ENCODE measurements around the gene GSK3B.
A peak's percentile ranks its signal among the peaks of the same experiment; 100 is the strongest.

The GSK3B gene
- 79.5 to 81.9 reads per million in 2 donors for total RNA-seq

DNA sequence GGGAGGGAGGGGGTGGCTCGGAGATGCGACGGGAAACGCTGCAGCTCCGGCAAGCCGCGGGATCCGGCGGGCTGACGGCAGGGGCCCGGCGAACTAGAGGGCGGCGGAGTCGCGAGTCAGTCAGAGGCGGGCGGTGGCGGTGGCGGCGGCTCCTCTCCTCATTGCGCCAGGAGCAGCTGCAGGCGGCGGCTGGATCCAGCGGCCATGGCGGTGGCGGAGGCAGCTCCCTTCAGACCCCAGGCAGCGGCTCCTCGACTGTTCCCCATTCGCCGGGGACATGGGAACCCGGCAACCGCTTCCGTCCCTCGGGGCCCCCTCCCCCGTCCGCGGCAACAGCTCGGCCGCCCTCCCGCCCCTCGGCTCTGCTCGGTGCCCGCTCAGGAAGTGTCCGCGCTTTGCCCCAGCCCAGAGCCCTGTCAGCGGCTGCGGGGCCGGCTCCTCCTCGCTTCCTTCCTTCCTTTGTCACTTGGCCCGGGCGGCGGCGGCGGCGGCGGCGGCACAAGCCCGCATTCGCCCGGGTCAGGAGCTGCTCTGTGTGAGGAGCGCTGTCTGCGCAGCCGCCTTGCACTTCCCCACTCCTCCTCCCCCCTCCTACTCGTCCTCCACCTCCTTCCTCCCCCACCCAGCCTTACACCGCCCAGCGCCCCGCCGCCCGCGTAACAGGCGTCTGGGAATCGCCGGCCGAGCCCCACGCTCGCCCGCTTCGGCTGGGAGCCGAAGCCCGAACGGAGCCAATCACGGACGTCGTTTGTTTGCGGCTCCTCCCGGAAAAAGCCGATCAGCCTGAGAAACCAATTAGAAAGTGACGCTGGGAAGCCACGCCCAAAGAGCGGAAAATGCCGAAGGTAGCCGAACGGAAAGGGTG, at the start of gene GSK3B:
Gene GSK3B, minus strand, starts transcription at position 537 of the 865 bp plus-strand sequence. CDS start 1,013 bp downstream, outside the sequence.
- peak; percentile 96 for DNase-seq

DNA sequence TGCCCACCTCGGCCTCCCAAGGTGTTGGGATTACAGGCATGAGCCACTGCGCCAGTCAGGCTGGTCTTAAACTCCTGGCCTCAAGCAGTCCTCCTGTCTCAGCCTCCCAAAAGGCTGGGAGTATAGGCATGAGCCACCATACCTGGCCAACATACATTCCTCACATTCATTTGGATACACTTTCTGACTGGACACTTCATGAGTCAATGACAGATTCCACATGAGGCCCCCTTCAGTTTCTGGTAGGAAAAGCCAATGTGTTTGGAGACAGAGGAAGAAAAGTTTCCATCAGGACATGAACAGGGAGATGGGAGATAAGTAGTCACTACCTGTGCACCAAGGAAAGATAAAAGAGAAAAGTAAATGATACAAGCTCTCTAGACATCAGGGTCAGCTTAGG, 49.4 kb upstream of the GSK3B start:
- no peak for DNase-seq

DNA sequence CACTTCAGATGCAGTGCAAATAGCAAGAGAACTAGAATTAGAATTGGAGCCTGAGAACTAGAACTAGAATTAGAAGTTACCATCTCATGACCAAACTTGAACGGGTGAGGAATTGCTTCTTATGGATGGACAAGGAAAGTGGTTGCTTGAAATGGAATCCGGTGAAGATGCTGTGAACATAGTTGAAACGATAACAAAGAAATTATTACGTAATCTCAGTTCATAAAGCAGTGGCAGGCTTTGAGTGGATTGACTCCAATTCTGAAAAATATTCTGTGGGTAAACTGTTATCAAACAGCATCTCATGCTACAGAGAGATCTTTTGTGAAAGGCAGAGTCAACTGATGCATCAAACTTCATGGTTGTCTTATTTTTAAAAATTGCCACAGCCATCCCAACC, 48.0 kb upstream of the GSK3B start:
- DNase-seq, result no peak

DNA sequence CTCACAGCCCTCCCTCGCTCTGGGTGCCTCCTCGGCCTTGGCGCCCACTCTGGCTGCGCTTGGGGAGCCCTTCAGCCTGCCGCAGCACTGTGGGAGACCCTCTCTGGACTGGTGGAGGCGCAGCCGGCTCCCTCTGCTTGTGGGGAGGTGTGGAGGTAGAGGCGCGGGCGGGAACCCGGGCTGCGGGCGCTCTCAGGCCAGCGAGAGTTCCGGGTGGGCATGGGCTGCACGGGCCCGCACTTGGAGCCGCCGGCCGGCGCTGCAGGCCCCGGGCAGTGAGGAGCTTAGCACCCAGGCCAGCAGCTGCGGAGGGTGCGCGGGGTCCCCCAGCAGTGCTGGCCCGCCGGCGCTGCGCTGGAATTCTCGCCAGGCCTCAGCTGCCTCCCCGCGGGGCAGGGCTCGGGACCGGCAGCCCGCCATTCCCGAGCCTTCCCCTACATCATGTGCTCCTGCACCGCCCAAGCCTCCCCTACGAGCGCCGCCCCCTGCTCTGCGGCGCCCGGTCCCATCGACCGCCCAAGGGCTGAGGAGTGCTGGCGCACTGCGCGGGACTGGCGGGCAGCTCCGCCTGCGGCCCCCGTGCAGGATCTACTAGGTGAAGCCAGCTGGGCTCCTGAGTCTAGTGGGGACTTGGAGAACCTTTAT, 46.0 kb upstream of the GSK3B start:
- DNase-seq, result no peak

DNA sequence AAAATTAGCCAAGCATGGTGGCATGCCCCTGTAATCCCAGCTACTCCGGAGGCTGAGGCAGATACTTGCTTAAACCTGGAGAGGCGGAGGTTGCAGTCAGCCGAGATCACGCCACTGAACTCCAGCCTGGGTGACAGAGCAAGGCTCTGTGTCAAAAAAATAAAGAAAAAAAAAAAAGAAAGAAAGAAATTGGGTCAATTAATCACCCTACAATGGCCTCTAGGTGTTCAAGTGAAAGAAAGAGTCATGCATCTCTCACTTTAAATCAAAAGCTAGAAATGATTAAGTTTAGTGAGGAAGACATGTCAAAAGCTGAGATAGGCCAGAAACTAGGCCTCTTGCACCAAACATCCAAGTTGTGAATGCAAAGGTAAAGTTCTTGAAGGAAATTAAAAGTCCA, 44.9 kb upstream of the GSK3B start:
- no peak for DNase-seq

DNA sequence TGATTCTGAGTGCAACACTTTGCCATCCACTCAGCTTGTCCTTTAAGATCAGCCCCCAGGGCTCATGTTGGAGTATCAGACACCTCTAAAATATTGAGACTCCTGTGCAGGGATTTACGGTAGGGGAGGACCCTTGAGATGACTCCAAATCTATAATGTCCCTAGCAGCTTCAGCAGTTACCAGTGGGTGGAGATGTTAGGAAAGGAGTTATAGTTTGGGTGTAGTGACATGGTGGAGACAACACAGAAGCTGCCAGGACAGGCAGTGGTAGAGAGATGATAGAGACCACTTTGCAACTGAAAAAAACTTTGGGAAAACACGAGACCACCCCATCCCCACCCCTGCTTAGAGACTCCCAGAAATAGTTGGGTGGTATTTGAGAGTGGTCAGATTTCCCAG, 43.3 kb upstream of the GSK3B start:
- DNase-seq, result no peak

DNA sequence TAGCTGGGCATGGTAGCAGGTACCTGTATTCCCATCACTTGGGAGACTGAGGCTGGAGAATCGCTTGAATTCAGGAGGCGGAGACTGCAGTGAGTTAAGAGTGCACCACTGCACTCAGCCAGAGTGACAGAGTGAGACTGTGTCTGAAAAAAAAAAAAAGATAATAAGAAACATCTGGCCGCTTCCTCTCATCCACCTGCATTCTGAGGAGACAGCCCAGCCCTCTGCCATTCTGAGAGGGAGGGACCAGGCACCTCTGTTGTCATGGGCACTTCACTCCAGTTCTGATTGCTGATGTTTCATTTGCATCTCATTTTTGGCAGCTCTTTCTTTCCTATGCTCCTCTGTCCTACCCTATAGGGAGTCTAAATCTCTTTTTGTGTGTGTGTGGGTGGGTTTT, 36.4 kb upstream of the GSK3B start:
- DNase-seq, result no peak

DNA sequence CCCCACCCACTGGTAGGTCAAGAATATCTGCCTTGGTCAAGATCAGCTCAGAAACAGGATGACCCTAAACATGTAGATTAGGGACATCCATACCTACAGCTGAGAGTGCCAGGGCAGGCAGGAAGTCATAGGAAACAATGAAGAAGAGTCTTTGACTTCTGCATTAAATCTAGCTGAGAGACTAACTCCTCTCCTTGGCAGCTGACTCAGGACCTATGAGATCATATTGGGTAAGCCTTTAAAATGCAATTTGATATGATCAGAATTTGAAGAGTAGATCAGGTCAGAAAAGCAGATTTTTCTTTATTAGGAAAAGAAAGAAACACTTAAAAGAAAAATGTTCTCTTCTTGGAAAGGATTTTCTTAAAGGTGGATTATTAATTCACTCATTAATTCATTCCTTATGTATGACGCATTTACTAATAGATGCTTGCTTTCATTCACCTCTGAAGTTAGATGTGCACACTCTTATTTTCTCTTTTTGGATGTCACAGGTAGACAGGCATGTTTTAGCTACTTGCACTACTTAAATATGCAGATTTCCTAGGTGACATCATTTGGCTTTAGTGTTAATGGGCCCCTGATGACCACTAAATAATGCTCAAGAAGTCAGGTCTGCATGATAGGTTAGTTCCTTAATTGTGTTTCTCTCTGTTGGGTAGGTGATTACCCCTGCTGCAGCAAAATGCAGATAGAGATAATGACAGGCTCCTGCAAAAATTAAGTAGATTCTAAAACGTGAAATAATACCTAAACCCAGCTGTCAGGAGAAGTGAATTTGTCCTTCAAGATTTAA, 35.7 kb upstream of the GSK3B start:
- DNase-seq, result no peak

DNA sequence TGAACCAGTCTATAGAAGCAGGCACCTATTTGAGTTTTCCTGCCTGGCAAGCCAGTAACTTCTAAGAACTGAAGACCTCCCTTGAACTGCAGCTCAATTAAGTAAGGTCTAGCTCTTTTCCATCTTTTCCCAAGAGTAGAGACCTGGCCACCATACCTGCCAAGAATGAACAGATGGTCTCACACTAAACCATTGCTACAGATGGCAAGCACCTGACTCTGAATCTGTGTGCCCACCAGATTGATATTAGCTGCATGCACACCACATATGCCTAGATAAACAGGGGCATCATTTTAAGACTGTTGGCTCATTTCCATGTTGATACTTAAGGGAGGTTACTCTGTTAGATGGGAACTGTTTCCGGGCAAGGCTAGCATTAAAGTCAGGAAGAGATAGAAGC, 34.8 kb upstream of the GSK3B start:
- no peak for DNase-seq

DNA sequence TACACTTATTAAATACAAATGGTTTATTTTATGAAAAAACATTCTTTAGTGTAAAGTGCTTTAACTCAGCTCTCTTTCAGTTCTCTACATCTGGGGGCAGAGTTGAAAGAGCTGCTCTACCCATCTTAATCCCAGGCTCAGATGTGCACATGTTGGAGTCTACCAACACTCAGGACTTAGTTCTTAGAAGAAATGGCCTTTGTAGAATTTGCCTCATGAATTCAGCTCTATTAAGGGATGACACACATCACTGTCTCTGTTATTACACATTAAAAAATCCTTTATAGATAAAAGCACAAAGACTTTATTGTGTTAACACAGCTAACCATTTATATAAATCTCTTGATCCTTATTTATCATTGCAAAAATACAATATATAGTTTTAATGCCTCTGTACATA, 31.7 kb upstream of the GSK3B start:
- DNase-seq, result no peak

DNA sequence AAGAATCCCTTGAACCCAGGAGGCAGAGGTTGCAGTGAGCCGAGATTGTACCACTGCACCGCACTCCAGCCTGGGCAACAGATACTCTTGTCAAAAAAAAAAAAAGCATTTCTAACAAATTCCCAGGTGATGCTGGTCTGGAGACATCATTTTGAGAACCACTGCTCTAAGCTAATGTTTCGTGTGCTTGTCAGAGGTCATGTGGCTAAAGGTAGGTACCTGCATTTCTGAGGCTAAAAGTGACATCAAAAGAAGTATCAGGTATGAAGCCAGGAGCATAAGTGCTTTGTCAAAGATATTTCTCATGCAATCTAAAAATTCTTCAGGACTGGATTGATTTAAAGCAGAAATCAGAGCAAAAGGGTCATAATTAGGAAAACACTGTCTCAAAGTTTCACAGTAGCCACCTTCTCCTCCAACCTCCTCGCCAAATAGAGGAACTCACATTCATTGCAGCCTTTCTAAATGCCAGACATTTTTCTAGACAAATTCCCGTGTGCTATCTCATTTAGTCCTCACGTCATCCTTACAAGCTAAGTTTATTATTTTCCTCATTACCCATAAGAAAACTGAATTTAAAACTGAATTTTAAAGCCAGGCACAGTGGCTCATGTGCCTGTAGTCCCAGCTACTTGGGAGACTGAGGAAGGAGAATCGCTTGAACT, 25.7 kb upstream of the GSK3B start:
- no peak for DNase-seq

DNA sequence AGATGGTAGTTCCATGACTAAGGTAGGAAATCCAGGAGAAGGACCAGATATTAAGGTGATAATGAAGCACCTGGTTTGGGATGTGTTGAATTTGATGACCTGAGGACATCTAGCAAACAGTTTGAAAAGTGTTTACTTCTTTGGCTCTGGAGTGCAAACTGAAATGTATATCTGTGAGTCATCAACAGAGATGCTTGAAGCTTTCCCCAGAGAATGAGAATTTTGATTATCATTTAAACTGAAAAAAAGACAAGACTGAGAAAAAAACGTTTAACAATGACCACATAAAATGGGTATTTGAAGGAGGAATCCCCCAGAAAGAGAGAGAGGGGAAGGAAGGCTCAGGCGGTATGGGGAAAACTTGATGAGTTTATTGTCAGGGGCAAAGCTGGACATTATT, 20.7 kb upstream of the GSK3B start:
- no peak for DNase-seq

DNA sequence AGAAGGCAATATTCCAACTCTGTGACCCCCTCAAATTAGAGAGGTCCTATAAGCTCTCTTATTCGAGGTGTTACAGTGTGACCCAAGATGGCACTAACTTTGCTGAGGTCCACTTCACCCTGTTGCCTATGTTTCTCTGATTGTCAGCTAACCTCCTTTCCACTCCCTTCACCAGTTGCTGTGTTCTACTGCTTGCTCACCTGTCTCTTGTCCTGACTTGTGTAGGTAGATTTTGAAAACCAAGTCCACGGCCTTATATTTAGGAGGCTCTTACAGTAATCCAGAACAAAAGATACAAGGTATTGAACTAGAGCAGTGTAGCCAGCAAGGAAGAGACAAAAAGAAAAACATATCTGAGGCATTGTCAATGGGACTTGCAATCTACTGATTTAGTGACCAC, 20.1 kb upstream of the GSK3B start:
- no peak for DNase-seq

DNA sequence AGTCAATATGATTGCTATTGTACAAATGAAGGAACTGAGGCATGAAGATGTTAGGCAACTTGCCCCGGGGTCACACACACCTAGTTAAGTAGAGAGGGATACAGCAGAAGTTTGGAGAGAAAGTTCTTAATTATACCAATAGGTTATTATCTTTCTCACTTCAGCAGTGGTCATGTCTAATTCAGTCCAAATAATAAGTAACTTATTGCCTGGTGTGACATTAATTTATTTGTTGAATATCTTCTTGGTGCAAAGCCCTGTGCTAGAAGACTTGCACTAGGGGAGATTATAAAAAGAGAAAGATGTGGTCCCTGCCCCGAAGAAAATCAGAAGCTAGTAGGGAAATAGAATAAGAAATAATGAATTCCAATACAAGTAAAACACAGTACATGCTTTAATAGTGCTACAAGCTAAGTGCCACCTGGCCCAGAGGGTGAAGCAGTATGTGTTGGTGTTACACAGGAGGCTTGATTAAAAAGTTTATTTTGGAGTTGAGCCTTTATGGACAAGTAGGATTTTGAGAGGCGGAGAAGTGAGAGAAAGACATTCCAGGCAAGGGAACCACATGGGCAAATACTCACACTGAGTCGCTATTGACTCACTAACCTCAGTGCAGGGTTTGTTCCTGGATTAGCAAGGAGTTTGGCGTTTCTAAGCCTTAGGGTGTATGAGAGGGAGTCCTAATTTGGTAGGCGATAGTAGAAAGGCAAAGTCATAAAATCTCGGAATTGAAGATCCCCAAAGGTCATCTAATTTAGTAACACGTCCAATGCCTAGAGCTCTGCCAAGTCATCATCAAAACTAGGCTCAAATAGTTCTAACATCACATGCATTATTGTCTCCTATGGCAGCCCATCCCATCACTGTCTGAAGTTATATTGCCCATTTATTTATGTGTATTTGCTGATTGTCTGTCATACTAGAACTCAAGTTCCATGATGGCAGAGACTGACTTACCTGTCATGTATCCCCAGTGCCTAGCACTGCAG, 19.2 kb upstream of the GSK3B start:
- no peak for DNase-seq

DNA sequence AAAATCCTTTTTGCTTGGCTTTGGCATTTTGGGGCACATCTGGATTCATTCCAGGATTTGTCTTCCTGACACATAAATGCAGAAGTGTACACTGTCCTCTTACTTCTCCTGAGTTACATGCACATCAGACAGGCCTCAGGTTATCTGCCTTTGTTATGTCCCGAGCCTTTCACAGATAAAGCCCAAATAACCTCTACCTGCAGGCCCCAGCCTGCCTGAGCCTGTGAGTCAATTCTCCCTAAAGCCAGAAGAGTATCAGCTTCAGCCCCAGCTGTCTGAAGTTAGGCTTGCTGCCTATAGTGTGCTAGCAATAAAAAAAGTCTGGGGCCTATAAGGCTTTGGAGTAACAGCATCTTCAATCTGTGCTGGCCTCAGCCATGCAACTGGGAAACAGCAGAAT, 17.7 kb upstream of the GSK3B start:
- DNase-seq, result no peak

DNA sequence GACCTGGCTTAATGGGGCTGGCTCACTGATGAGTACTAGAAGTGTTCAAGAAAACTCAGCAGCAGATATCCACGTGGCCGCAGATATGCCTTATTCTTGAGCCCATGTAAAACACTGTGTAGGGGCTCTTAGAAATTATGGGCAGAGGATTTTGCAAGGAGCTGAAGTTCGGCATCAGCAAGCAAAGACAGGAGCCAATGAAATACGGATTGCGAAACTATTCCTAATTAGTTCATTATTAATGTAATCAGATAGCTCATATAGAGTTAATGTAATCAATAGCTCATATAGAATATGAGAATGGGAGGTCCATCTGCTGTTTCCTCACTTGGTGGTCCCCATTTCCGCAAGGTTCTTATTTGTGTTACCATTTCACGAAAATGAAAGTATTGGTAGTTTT, 9.0 kb upstream of the GSK3B start:
- DNase-seq, result no peak

DNA sequence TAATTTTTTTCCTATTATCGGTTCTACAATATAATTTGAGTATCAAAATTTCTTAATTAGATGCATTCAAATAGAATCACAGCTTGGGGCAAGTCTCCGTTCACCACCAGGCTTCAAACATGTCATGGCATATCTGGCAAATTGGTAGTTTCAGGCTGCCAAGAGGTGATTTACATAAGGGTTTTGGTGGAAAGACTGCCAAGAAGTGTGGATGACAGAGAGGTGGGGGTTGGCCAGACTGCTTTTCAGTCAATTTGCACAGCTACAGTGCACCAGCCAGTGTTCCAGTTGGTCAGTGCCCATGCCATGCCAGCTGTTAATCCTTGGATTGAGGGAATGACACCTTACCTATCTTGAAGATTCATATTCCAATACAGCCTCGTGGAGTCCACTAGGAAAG, 8.4 kb upstream of the GSK3B start:
- DNase-seq, result no peak

DNA sequence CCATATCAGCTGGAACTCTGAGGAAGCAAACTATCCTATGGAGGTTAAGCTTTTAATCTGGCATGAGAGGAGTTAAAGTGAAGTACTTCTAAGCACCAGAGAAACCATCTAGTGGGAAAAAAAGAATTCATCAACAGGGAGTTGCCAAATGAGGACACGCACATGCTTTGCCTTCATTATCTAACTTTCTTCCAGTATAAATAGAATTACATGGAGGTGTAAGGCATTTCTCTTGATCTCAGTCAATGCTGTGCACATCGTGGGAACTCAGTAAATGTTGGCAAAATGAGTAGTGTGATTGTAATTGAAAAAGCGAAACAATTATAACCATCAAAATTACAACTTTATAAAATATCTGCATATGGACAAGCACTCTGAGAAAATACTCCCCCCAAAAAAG, 8.0 kb upstream of the GSK3B start:
- no peak for DNase-seq

DNA sequence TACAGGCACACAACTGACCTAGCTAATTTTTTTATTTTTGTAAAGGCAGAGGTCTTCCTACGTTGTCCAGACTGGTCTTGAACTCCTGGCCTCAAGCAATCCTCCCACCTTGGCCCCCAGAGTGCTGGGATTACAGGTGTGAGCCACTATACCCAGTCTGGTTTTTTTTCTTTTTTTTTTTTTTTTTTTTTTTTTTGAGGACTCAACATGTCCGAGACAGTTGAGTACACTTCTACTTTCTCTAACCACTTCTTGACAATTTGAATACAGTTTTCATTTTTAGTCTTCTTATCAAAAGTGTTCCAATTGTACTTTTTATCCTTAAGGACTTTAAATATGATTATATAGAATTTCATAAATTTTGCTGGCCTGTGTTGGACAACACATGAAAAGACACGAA, 7.4 kb upstream of the GSK3B start:
- DNase-seq, result no peak

DNA sequence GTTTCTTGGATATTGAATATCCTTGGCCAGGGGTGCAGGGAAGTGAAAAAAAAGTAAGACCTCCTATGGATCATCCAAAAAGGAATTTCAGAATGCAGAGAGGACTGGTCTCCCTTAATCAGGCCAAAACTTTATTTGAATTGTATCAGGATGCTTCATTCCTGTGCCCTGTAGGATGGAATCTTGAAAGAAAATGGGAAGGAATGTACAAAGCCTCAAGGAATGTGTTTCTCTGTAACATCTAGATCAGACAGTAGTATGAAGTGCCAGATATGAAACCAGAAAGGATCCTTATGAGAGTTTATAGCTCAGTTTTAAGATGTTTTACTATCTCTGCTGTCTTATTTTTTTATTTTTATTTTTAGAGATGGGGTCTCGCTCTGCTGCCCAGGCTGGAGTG, 6.5 kb upstream of the GSK3B start:
- no peak for DNase-seq

DNA sequence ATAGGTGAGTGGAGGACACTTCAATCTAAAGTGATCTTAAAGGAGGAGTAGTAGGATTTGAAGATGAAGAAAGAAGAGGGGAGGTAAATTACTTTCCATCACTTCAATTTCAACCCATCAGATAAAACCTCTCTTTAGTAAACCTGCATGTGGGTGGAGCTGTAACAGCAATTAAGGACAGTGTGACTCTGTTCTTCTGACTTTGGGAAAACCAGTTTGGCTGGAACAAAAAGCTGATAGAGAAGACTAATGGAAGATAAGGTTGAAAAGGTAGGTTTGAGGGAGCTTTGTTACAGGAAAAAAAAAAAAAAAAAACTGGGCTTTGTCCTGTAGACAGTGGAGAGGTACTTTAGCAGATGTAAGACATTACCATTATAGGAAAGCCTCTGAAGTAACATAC, 4.5 kb upstream of the GSK3B start:
- no peak for DNase-seq

DNA sequence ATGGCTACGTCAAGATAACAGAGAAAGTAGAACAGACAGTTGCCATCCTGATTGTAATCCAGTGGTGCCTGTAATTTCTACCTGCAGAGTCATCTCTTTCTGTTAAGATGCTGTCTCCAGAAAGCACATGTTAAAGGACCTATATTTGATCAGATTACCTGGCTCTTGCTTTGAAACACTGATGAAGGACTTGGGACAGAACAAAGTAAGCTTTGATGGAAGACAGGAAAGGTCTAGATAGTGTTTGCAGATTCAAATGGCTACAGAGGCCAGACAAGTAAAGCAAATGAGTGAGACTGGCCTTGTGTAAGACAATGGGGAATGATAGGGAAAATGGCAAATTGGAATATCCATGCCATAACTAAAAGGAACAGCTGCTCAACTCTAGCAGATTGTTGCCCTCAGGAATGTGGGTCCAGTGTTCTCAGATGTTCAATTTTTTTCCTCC, 1.8 kb upstream of the GSK3B start:
- DNase-seq, result no peak
